Measurements from ENCODE around the gene IGSF9B. TPM values are rescaled to one million over a fixed set of nuclear protein-coding genes. Genes with fewer than 3 reads are reported as not detected.

Gene IGSF9B
- total RNA-seq, 1 donor from 2014 or later = 1.3 TPM

GRCh38 chr11:133974836-133975487 lies 18.2 kb upstream of the IGSF9B start:
- H3K4me1 Mint-ChIP-seq = no peaks in the 10 kb centered on the region
- Histone ChIP-seq H3F3A (ENCODE audit: low read depth) (no peaks in the 10 kb centered on the region), H3K27me3 (peaks cover 14% of the 10 kb centered on the region), H3K4me2 (no peak overlapping the region), H3K9me3 (ENCODE audit: low read depth) (no peaks in the 10 kb centered on the region), H3K79me2 (ENCODE audit: low read depth) (no peaks in the 10 kb centered on the region), H2AFZ (replicated peaks) (no peak overlapping the region), H3K4me1 (no peaks in the 10 kb centered on the region), H3K9ac (no peak overlapping the region), H3K27ac (no peak overlapping the region), H3K36me3 (no peaks in the 10 kb centered on the region), H3K4me3 (no peak overlapping the region), H4K20me1 (ENCODE audit: low read depth) (no peaks in the 10 kb centered on the region)
- DNase-seq (ENCODE audit: low spot score) = no peak
- H3K36me3 Mint-ChIP-seq = no peaks in the 10 kb centered on the region
- no peak overlapping the region for H3K4me3 Mint-ChIP-seq
- TF ChIP-seq EZH2phosphoT487 (IDR thresholded peaks at IDR 0.05) (no peak), CTCF (IDR thresholded peaks at IDR 0.05) (no peak), EZH2 (IDR thresholded peaks at IDR 0.05) (no peak)
- H3K27me3 Mint-ChIP-seq (ENCODE audit: insufficient read depth, low read depth) = peaks cover 24% of the 10 kb centered on the region
- no peaks in the 10 kb centered on the region for H3K9me3 Mint-ChIP-seq
- no peak overlapping the region for H3K27ac Mint-ChIP-seq

GRCh38 chr11:133971881-133972280 lies 15.1 kb upstream of the IGSF9B start:
- no peaks in the 10 kb centered on the region for H3K36me3 ChIP-seq
- Mint-ChIP-seq H3K4me1 (no peaks in the 10 kb centered on the region), H3K27ac (no peak overlapping the region), H3K36me3 (no peaks in the 10 kb centered on the region), H3K9me3 (no peaks in the 10 kb centered on the region), H3K4me3 (no peak overlapping the region), H3K27me3 (ENCODE audit: insufficient read depth, low read depth) (peaks cover 35% of the 10 kb centered on the region)
- TF ChIP-seq EZH2 (IDR thresholded peaks at IDR 0.05) = no peak
- no peak for TF ChIP-seq EZH2phosphoT487 (IDR thresholded peaks at IDR 0.05)
- no peak for TF ChIP-seq CTCF (IDR thresholded peaks at IDR 0.05)
- no peaks in the 10 kb centered on the region for H3K79me2 ChIP-seq (ENCODE audit: low read depth)
- H3K9ac ChIP-seq = no peak overlapping the region
- no peaks in the 10 kb centered on the region for H3F3A ChIP-seq (ENCODE audit: low read depth)
- DNase-seq (ENCODE audit: low spot score) = no peak
- no peak overlapping the region for H2AFZ ChIP-seq (replicated peaks)
- H3K27ac ChIP-seq = no peak overlapping the region
- no peak overlapping the region for H3K4me2 ChIP-seq
- H4K20me1 ChIP-seq (ENCODE audit: low read depth) = no peaks in the 10 kb centered on the region
- no peak overlapping the region for H3K4me3 ChIP-seq
- H3K9me3 ChIP-seq (ENCODE audit: low read depth) = no peaks in the 10 kb centered on the region
- peaks cover 41% of the 10 kb centered on the region for H3K27me3 ChIP-seq
- no peaks in the 10 kb centered on the region for H3K4me1 ChIP-seq

- no peak overlapping the region for H3K27ac Mint-ChIP-seq
- Histone ChIP-seq H2AFZ (replicated peaks) (no peak overlapping the region), H3K9ac (no peak overlapping the region), H3K79me2 (ENCODE audit: low read depth) (no peaks in the 10 kb centered on the region), H3K36me3 (no peaks in the 10 kb centered on the region), H3K4me1 (peaks cover 10% of the 10 kb centered on the region), H3K4me3 (no peak overlapping the region), H3F3A (ENCODE audit: low read depth) (no peaks in the 10 kb centered on the region), H3K9me3 (ENCODE audit: low read depth) (no peaks in the 10 kb centered on the region), H3K27ac (no peak overlapping the region), H3K27me3 (peaks cover 43% of the 10 kb centered on the region), H3K4me2 (no peak overlapping the region), H4K20me1 (ENCODE audit: low read depth) (peaks cover 5% of the 10 kb centered on the region)
- TF ChIP-seq EZH2phosphoT487 (IDR thresholded peaks at IDR 0.05) = no peak
- no peak for TF ChIP-seq EZH2 (IDR thresholded peaks at IDR 0.05)
- TF ChIP-seq CTCF (IDR thresholded peaks at IDR 0.05) = no peak
- H3K9me3 Mint-ChIP-seq = no peaks in the 10 kb centered on the region
- peaks cover 16% of the 10 kb centered on the region for H3K4me1 Mint-ChIP-seq
- DNase-seq (ENCODE audit: low spot score) = no peak
- no peaks in the 10 kb centered on the region for H3K36me3 Mint-ChIP-seq
- H3K4me3 Mint-ChIP-seq = no peak overlapping the region
- H3K27me3 Mint-ChIP-seq (ENCODE audit: insufficient read depth, low read depth) = peaks cover 44% of the 10 kb centered on the region
Measured at GRCh38 chr11:133969112-133969511, 12.3 kb upstream of the IGSF9B start.

All from neural progenitor cell (in vitro differentiated cells).